Measurements from ENCODE around the gene PDP2. TPM values are rescaled to one million over a fixed set of nuclear protein-coding genes. Genes with fewer than 3 reads are reported as not detected.

Gene PDP2
- total RNA-seq, 2 experiments from 2014 or later: 3.3 to 5.9 TPM

DNA sequence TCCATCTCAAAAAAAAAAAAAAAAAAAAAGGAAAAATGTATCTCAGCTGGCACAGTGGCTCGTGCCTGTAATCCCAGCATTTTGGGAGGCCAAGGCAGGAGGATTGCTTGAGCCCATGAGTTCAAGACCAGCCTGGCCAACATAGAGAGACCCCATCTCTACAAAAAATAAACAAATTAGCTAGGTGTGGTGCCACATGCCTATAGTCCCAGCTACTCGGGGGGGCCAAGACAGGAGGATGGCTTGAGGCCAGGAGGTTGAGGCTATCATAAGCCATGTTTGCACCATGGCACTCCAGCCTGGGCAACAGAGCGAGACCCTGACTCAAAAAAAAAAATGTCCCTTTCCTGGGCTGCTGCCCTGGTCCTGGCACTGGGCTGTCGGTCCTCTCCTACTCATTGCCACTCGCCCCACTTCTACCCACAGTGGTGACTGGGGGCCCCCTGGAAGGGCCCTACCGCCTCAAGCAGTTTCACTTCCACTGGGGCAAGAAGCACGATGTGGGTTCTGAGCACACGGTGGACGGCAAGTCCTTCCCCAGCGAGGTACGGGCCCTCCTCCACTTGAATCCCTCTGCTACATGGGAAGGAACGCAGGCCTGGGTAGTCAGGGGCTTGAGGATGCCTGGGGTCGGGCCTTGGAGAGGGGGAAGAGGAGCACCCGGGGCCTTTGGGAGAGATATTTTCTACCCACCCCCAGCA is 30.1 kb upstream of the PDP2 start:
- TF ChIP-seq, protein P1, sequence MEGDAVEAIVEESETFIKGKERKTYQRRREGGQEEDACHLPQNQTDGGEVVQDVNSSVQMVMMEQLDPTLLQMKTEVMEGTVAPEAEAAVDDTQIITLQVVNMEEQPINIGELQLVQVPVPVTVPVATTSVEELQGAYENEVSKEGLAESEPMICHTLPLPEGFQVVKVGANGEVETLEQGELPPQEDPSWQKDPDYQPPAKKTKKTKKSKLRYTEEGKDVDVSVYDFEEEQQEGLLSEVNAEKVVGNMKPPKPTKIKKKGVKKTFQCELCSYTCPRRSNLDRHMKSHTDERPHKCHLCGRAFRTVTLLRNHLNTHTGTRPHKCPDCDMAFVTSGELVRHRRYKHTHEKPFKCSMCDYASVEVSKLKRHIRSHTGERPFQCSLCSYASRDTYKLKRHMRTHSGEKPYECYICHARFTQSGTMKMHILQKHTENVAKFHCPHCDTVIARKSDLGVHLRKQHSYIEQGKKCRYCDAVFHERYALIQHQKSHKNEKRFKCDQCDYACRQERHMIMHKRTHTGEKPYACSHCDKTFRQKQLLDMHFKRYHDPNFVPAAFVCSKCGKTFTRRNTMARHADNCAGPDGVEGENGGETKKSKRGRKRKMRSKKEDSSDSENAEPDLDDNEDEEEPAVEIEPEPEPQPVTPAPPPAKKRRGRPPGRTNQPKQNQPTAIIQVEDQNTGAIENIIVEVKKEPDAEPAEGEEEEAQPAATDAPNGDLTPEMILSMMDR (IDR thresholded peaks at IDR 0.05): no peak
- intact Hi-C loops (cut with DNase I, micrococcal nuclease): no loop called here
- ChIA-PET POLR2A (interaction anchor here (1.1 to 1.6 kb wide), 2 partner anchors 20 to 31 kb away, joined by 4 read pairs; partner anchors contain the start of gene NAE1), CTCF (no interaction called here)
- H3K27me3 ChIP-seq (ENCODE audit: control insufficient read depth in 1 of 2, insufficient read depth in 2 of 2, low read length in 2 of 2): peaks cover 18 to 19% of the 10 kb centered on the region in 2 experiments
- H3K4me1 ChIP-seq (ENCODE audit: insufficient read depth, low read length): no peaks in the 10 kb centered on the region
- no peak overlapping the region for H3K4me3 ChIP-seq (ENCODE audit: low read length)
- Mint-ChIP-seq H3K4me1 (ENCODE audit: low read depth) (peaks cover 4% of the 10 kb centered on the region), H3K27me3 (peaks cover 29% of the 10 kb centered on the region), H3K9me3 (no peaks in the 10 kb centered on the region), H3K36me3 (ENCODE audit: low read depth) (no peaks in the 10 kb centered on the region), H3K27ac (no peak overlapping the region), H3K4me3 (no peak overlapping the region)
- H3K9me3 ChIP-seq (ENCODE audit: control insufficient read depth in 1 of 2, insufficient read depth in 1 of 2, low read length in 2 of 2): no peaks in the 10 kb centered on the region
- no peak overlapping the region for H3K27ac ChIP-seq (ENCODE audit: low read depth in 1 of 2, low read length in 2 of 2)
- H3K36me3 ChIP-seq (ENCODE audit: insufficient read depth, low read length): no peaks in the 10 kb centered on the region
- no peak for DNase-seq
- ATAC-seq (ENCODE audit: poor library complexity): no peak

DNA sequence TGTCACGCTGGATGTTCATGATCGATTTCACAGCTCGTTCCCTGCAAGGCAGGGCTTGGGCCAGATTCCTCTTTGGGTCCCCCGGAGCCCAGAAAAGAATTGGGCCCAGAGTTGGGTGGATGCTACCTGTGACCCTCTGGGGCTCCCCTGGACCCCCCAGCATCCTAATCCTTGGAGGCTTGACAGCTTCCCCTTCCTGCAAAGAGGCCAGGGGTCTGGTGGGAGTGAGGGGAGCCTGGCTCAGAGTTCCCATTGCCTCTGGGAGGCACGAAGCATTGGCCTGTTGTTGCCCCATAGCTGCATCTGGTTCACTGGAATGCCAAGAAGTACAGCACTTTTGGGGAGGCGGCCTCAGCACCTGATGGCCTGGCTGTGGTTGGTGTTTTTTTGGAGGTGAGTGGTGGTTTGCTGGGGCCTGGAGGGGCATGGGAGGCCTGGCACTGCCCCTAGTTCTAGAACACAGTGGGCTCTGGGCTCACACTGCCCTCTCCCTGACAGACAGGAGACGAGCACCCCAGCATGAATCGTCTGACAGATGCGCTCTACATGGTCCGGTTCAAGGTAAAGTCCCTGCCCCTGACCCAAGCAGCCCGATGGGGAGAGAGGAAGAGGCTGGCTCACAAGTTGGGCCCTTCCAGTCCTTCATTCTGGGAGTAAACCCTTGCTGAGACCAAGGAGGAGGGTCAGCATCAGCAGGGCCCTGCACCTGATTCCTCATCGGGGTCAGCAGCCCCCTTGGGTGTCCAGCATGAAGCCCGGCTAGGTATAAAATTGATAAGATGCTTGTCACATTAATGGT is 28.9 kb upstream of the PDP2 start:
- H3K27ac ChIP-seq (ENCODE audit: low read depth in 1 of 2, low read length in 2 of 2): no peak overlapping the region
- no peak overlapping the region for H3K4me3 ChIP-seq (ENCODE audit: low read length)
- no peaks in the 10 kb centered on the region for H3K9me3 Mint-ChIP-seq
- no peaks in the 10 kb centered on the region for H3K9me3 ChIP-seq (ENCODE audit: control insufficient read depth in 1 of 2, insufficient read depth in 1 of 2, low read length in 2 of 2)
- H3K27me3 Mint-ChIP-seq: peaks cover 18% of the 10 kb centered on the region
- ChIA-PET CTCF (no interaction called here), POLR2A (interaction anchor here (1.1 kb wide), 1 partner anchor 21 kb away, joined by 4 read pairs; the partner anchor contains the start of gene NAE1)
- H3K27me3 ChIP-seq (ENCODE audit: control insufficient read depth in 1 of 2, insufficient read depth in 2 of 2, low read length in 2 of 2): peaks cover 8 to 9% of the 10 kb centered on the region in 2 experiments
- no peaks in the 10 kb centered on the region for H3K4me1 ChIP-seq (ENCODE audit: insufficient read depth, low read length)
- H3K4me3 Mint-ChIP-seq: no peak overlapping the region
- no peak for DNase-seq
- no peaks in the 10 kb centered on the region for H3K36me3 ChIP-seq (ENCODE audit: insufficient read depth, low read length)
- intact Hi-C loops (cut with DNase I, micrococcal nuclease): no loop called here
- no peaks in the 10 kb centered on the region for H3K4me1 Mint-ChIP-seq (ENCODE audit: low read depth)
- ATAC-seq (ENCODE audit: poor library complexity): no peak
- H3K36me3 Mint-ChIP-seq (ENCODE audit: low read depth): no peaks in the 10 kb centered on the region
- TF ChIP-seq, protein P1 (IDR thresholded peaks at IDR 0.05): no peak
- no peak overlapping the region for H3K27ac Mint-ChIP-seq

DNA sequence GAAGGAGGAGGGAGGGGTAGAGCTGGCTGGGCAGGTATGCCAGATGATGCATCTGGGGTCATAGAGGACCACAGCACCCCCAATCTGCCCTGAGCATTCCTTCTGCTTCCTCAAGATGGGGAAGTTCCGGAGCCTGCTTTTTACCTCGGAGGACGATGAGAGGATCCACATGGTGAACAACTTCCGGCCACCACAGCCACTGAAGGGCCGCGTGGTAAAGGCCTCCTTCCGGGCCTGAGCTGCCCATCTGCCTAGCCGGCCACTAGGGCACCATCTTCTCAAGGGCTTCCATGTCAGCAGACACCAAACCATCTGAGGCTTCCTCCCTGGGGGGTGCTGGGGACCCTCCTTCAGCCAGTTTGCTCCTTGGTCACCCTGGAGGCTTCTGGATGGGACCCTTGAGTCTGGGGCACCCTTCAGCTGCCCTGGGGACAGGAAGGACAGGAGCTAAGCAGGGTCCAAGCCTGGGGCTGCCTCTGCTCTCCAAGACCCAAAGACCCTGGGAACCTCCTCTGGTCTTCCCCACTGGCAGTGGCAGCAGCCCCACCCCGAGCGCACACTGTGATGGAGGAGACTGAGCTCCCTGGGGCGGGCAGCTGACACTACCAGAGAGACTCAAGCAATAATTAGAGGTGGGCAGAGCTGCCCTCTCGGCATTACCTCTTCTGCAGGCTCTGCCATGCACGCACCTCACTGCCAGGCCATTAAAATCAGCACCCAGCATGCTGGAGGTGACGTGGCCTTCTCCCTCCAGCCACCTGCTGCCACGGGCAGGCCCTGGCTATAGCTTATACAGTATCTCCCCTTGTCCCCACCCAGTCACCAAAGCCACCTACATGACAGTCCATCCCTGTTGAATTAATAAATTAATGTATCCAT is 26.8 kb upstream of the PDP2 start:
- Histone ChIP-seq H3K4me3 (ENCODE audit: low read length) (no peak overlapping the region), H3K27ac (ENCODE audit: low read depth in 1 of 2, low read length in 2 of 2) (no peak overlapping the region), H3K4me1 (ENCODE audit: insufficient read depth, low read length) (no peaks in the 10 kb centered on the region), H3K36me3 (ENCODE audit: insufficient read depth, low read length) (no peaks in the 10 kb centered on the region), H3K27me3 (ENCODE audit: control insufficient read depth in 1 of 2, insufficient read depth in 2 of 2, low read length in 2 of 2) (peaks cover 0 to 1% of the 10 kb centered on the region in 2 experiments), H3K9me3 (ENCODE audit: control insufficient read depth in 1 of 2, insufficient read depth in 1 of 2, low read length in 2 of 2) (no peaks in the 10 kb centered on the region)
- TF ChIP-seq, protein P1 (IDR thresholded peaks at IDR 0.05): no peak
- ChIA-PET POLR2A (no interaction called here), CTCF (no interaction called here)
- no peaks in the 10 kb centered on the region for H3K36me3 Mint-ChIP-seq (ENCODE audit: low read depth)
- H3K27me3 Mint-ChIP-seq: peaks cover under 1% of the 10 kb centered on the region
- DNase-seq (no peak), ATAC-seq (ENCODE audit: poor library complexity) (no peak)
- intact Hi-C loops (cut with DNase I, micrococcal nuclease): no loop called here
- no peak overlapping the region for H3K27ac Mint-ChIP-seq
- H3K9me3 Mint-ChIP-seq: no peaks in the 10 kb centered on the region
- no peak overlapping the region for H3K4me3 Mint-ChIP-seq
- H3K4me1 Mint-ChIP-seq (ENCODE audit: low read depth): no peaks in the 10 kb centered on the region

Measured in CD4-positive, alpha-beta T cell (primary cell).